MCF 10A (cell line): Measurements from ENCODE around the gene STK33. TPM values are rescaled to one million over a fixed set of nuclear protein-coding genes. Genes with fewer than 3 reads are reported as not detected.

Experiments used
- BruUV-seq: library from RNA; stranded (reverse); fragments of 400-500 nt; replicated peaks from 2 replicates; lab custom pipeline; 2021; lab: Mats Ljungman, UMichigan
- CTCF ChIA-PET: fragments of 300-600 bp; sonication (Branson Sonifier 250); formaldehyde crosslinking; extraction: SDS; loops from one replicate; lab custom pipeline; 2021; ENCODE audit warnings: antibody characterized with exemption, inconsistent platforms; lab: Yijun Ruan, JAX
- POLR2A ChIA-PET: fragments of 300-600, 350-650 bp; sonication (Branson Sonifier 250); formaldehyde crosslinking; extraction: SDS; loops from one replicate; lab custom pipeline; 2020; ENCODE audit warnings: antibody characterized with exemption, inconsistent platforms; lab: Yijun Ruan, JAX
- DNase-seq: peaks from one replicate; pipeline ENCODE4 v3.0.0-alpha.2; 2018; ENCODE audit not compliant: unreplicated experiment
- H3K27ac Mint-ChIP-seq: one replicate; pipeline ENCODE4 v1.8.0; 2022; ENCODE audit warnings: mild to moderate bottlenecking, low read depth, mixed read lengths; ENCODE audit not compliant: unreplicated experiment
- H3K27me3 Mint-ChIP-seq: one replicate; pipeline ENCODE4 v1.8.0; 2022; ENCODE audit warnings: mixed read lengths; ENCODE audit not compliant: insufficient read depth, unreplicated experiment
- H3K36me3 Mint-ChIP-seq: one replicate; pipeline ENCODE4 v1.8.0; 2022; ENCODE audit warnings: mild to moderate bottlenecking, moderate library complexity, mixed read lengths; ENCODE audit not compliant: insufficient read depth, unreplicated experiment
- H3K4me1 Mint-ChIP-seq: one replicate; pipeline ENCODE4 v1.8.0; 2022; ENCODE audit warnings: mixed read lengths; ENCODE audit not compliant: insufficient read depth, unreplicated experiment
- H3K4me3 Mint-ChIP-seq: one replicate; pipeline ENCODE4 v1.8.0; 2022; ENCODE audit warnings: mild to moderate bottlenecking, moderate library complexity, mixed read lengths; ENCODE audit not compliant: unreplicated experiment
- H3K9me3 Mint-ChIP-seq: one replicate; pipeline ENCODE4 v1.8.0; 2022; ENCODE audit warnings: mixed read lengths; ENCODE audit not compliant: unreplicated experiment
- intact Hi-C: fragments of 100-400 bp; cut with micrococcal nuclease; formaldehyde crosslinking; loops from 2 replicates; pipeline ENCODE4 v1.14.1; 2022
- total RNA-seq: library from RNA; stranded (reverse); gene quantifications from 2 replicates; pipeline ENCODE4 v1.2.3, GENCODE V29; 2022
- TF ChIP-seq, protein P1 (sequence below): fragments of 200-600 bp; IDR thresholded peaks from one replicate; pipeline ENCODE4 v1.8.0; 2022; ENCODE audit warnings: antibody characterized with exemption, mild to moderate bottlenecking; ENCODE audit not compliant: unreplicated experiment

The STK33 gene
- total RNA-seq, 1 experiment from 2014 or later, result 0.58 TPM

- DNase-seq, result no peak
- no TSS peak for BruUV-seq
- TF ChIP-seq, protein P1, sequence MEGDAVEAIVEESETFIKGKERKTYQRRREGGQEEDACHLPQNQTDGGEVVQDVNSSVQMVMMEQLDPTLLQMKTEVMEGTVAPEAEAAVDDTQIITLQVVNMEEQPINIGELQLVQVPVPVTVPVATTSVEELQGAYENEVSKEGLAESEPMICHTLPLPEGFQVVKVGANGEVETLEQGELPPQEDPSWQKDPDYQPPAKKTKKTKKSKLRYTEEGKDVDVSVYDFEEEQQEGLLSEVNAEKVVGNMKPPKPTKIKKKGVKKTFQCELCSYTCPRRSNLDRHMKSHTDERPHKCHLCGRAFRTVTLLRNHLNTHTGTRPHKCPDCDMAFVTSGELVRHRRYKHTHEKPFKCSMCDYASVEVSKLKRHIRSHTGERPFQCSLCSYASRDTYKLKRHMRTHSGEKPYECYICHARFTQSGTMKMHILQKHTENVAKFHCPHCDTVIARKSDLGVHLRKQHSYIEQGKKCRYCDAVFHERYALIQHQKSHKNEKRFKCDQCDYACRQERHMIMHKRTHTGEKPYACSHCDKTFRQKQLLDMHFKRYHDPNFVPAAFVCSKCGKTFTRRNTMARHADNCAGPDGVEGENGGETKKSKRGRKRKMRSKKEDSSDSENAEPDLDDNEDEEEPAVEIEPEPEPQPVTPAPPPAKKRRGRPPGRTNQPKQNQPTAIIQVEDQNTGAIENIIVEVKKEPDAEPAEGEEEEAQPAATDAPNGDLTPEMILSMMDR, result no peak
- intact Hi-C loops, result no loop called here
- Mint-ChIP-seq H3K9me3 (no peaks in the 10 kb centered on the region), H3K4me1 (peaks cover 15% of the 10 kb centered on the region), H3K27ac (no peak overlapping the region), H3K4me3 (no peak overlapping the region), H3K36me3 (no peaks in the 10 kb centered on the region), H3K27me3 (peaks cover 18% of the 10 kb centered on the region)
- ChIA-PET CTCF (interaction anchor here (0.5 to 1.0 kb wide), 2 partner anchors 10 to 120 kb away, joined by 3 to 4 read pairs; no protein-coding TSS in a partner anchor), POLR2A (no interaction called here)
Observed at GRCh38 chr11:8344346-8344745, 249.7 kb downstream of the STK33 start.

DNA sequence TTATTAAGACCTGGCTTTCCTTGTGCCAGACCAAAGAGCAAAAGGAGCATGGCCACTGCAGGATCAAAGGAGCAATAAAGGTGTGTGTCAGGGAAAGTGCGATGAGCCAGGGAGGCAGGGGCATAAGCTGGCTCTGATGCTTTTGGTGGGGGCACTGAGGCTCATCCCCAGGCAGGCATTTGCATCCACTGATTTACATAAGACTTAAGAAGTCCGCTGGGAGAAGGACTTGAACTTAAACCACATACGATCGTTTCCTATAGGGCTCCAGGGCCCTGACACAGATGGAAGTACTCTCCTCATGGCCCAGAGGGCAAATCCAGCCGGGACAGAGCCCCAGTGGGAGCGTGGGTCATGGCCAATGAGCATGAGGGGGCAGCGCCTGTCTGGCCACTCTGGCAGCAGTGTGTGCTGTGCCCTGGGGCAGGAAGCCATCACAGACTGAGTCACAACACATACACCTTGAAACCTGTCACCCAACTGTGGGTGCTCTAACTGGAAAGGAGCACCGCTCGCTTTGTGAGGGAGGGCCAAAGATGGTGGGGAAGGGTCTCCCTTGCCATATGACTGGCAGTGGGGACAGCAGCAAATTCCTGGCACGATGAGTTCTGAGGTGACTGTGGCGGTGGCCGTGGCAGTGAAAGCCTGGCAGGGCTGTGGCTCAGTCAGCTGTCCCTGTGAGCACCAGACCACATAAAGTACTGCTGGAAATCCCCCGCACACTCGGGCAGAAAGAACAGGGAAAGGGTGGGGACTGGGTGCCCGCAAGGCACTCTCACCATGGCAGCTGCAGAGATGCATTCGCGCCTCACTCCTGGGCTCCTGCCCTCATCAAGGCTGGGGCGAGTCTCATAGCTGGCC lies 251.0 kb downstream of the STK33 start:
- Mint-ChIP-seq H3K4me3 (no peak overlapping the region), H3K36me3 (no peaks in the 10 kb centered on the region), H3K27me3 (peaks cover 12% of the 10 kb centered on the region), H3K4me1 (peaks cover 15% of the 10 kb centered on the region), H3K27ac (no peak overlapping the region), H3K9me3 (no peaks in the 10 kb centered on the region)
- no TSS peak for BruUV-seq
- intact Hi-C loops, result no loop called here
- ChIA-PET CTCF (interaction anchor here (0.6 kb wide), 1 partner anchor 555 kb away, joined by 3 read pairs; no protein-coding TSS in a partner anchor), POLR2A (no interaction called here)
- no peak for DNase-seq
- TF ChIP-seq, protein P1, result no peak

GRCh38 chr11:8341996-8342395 lies 252.0 kb downstream of the STK33 start:
- Mint-ChIP-seq H3K4me1 (peaks cover 15% of the 10 kb centered on the region), H3K36me3 (no peaks in the 10 kb centered on the region), H3K27ac (no peak overlapping the region), H3K9me3 (no peaks in the 10 kb centered on the region), H3K27me3 (peaks cover 12% of the 10 kb centered on the region), H3K4me3 (no peak overlapping the region)
- ChIA-PET POLR2A (no interaction called here), CTCF (no interaction called here)
- no peak for DNase-seq
- TF ChIP-seq, protein P1, result no peak
- no TSS peak for BruUV-seq
- intact Hi-C loops, result no loop called here

Other genes with a start within 250 kb of the STK33 start
- 27.3 and 27.4 TPM in 2 replicates for gene TRIM66, start 88.4 kb upstream of the STK33 start, total RNA-seq
- 1,377 TPM in 2 replicates for gene RPL27A, start 88.6 kb upstream of the STK33 start, total RNA-seq